ENCODE data around the gene ADISSP.

The ADISSP gene

GRCh38 chr20:3735768-3736167 lies 31.8 kb downstream of the ADISSP start:
- no peaks in the 10 kb centered on the region for H3F3A ChIP-seq (ENCODE audit: control insufficient read depth, insufficient read depth)
- no peaks in the 10 kb centered on the region for H3K9me3 ChIP-seq (ENCODE audit: control insufficient read depth, insufficient read depth, low read length)
- H3K27ac ChIP-seq (ENCODE audit: low read depth, low read length): no peak overlapping the region
- H3K36me3 ChIP-seq (ENCODE audit: control insufficient read depth, low read length): no peaks in the 10 kb centered on the region
- TF ChIP-seq CTCF (IDR thresholded peaks at IDR 0.05; ENCODE audit: low read depth, low read length, poor library complexity, severe bottlenecking) (no peak), EZH2phosphoT487 (IDR thresholded peaks at IDR 0.05; ENCODE audit: borderline replicate concordance, low read length) (no peak)
- H4K20me1 ChIP-seq (ENCODE audit: control insufficient read depth, insufficient read depth, low read depth, low read length): no peaks in the 10 kb centered on the region
- peaks cover 13% of the 10 kb centered on the region; the same call in 1 of the 2 replicates for H3K27me3 ChIP-seq (ENCODE audit: control insufficient read depth, low read length)
- no peak overlapping the region for H3K4me2 ChIP-seq (ENCODE audit: low read length)
- H3K79me2 ChIP-seq (ENCODE audit: control insufficient read depth, low read length): no peaks in the 10 kb centered on the region
- no peaks in the 10 kb centered on the region for H3K9me2 ChIP-seq (replicated peaks; ENCODE audit: control insufficient read depth, low read length)
- no peak overlapping the region for H3K4me3 ChIP-seq (ENCODE audit: low read length)
- no peaks in the 10 kb centered on the region for H3K4me1 ChIP-seq (ENCODE audit: control insufficient read depth, low read length)

- Histone ChIP-seq H3K4me3 (ENCODE audit: low read length) (no peak overlapping the region), H3K9me2 (replicated peaks; ENCODE audit: control insufficient read depth, low read length) (no peaks in the 10 kb centered on the region), H3K36me3 (ENCODE audit: control insufficient read depth, low read length) (no peaks in the 10 kb centered on the region), H3K4me2 (ENCODE audit: low read length) (no peak overlapping the region), H3K27me3 (ENCODE audit: control insufficient read depth, low read length) (peaks cover 24% of the 10 kb centered on the region; the same call in 1 of the 2 replicates), H3K79me2 (ENCODE audit: control insufficient read depth, low read length) (no peaks in the 10 kb centered on the region), H3K4me1 (ENCODE audit: control insufficient read depth, low read length) (no peaks in the 10 kb centered on the region), H3K9me3 (ENCODE audit: control insufficient read depth, insufficient read depth, low read length) (no peaks in the 10 kb centered on the region), H3K27ac (ENCODE audit: low read depth, low read length) (no peak overlapping the region), H3F3A (ENCODE audit: control insufficient read depth, insufficient read depth) (no peaks in the 10 kb centered on the region), H4K20me1 (ENCODE audit: control insufficient read depth, insufficient read depth, low read depth, low read length) (no peaks in the 10 kb centered on the region)
- TF ChIP-seq CTCF (IDR thresholded peaks at IDR 0.05; ENCODE audit: low read depth, low read length, poor library complexity, severe bottlenecking) (no peak), EZH2phosphoT487 (IDR thresholded peaks at IDR 0.05; ENCODE audit: borderline replicate concordance, low read length) (no peak)
Observed at GRCh38 chr20:3734111-3734843, 33.3 kb downstream of the ADISSP start.

- H3F3A ChIP-seq (ENCODE audit: control insufficient read depth, insufficient read depth): no peaks in the 10 kb centered on the region
- no peak overlapping the region for H3K4me3 ChIP-seq (ENCODE audit: low read length)
- H4K20me1 ChIP-seq (ENCODE audit: control insufficient read depth, insufficient read depth, low read depth, low read length): no peaks in the 10 kb centered on the region
- peaks cover 32% of the 10 kb centered on the region for H3K27me3 ChIP-seq (ENCODE audit: control insufficient read depth, low read length)
- H3K9me2 ChIP-seq (replicated peaks; ENCODE audit: control insufficient read depth, low read length): no peaks in the 10 kb centered on the region
- no peak overlapping the region for H3K27ac ChIP-seq (ENCODE audit: low read depth, low read length)
- H3K79me2 ChIP-seq (ENCODE audit: control insufficient read depth, low read length): no peaks in the 10 kb centered on the region
- no peaks in the 10 kb centered on the region for H3K36me3 ChIP-seq (ENCODE audit: control insufficient read depth, low read length)
- H3K4me1 ChIP-seq (ENCODE audit: control insufficient read depth, low read length): no peaks in the 10 kb centered on the region
- H3K4me2 ChIP-seq (ENCODE audit: low read length): no peak overlapping the region
- no peaks in the 10 kb centered on the region for H3K9me3 ChIP-seq (ENCODE audit: control insufficient read depth, insufficient read depth, low read length)
- TF ChIP-seq CTCF (IDR thresholded peaks at IDR 0.05; ENCODE audit: low read depth, low read length, poor library complexity, severe bottlenecking) (no peak), EZH2phosphoT487 (IDR thresholded peaks at IDR 0.05; ENCODE audit: borderline replicate concordance, low read length) (no peak)
Observed at GRCh38 chr20:3733119-3733995, 34.2 kb downstream of the ADISSP start.

All from DOHH2 (cell line).